Occipital lobe (tissue), 2 donors: ENCODE data around the gene MYO1E. TPM values are rescaled to one million over a fixed set of nuclear protein-coding genes. Genes with fewer than 3 reads are reported as not detected.
"Not testable (repeated sequence)": the region's sequence is repeated elsewhere in the genome, so short reads cannot be mapped to it uniquely, and the experiment has no call there.

Source experiments
- DNase-seq: peaks from one replicate; lab custom pipeline; 2025; lab: John Stamatoyannopoulos, UW
- total RNA-seq: library from RNA; depleted of rRNA; stranded (reverse); fragments of >200 nt; gene quantifications from one replicate; pipeline ENCODE4 v1.2.3, GENCODE V29; 2014

Gene MYO1E
- total RNA-seq, 1 donor from 2014 or later, result 31.2 TPM

DNA sequence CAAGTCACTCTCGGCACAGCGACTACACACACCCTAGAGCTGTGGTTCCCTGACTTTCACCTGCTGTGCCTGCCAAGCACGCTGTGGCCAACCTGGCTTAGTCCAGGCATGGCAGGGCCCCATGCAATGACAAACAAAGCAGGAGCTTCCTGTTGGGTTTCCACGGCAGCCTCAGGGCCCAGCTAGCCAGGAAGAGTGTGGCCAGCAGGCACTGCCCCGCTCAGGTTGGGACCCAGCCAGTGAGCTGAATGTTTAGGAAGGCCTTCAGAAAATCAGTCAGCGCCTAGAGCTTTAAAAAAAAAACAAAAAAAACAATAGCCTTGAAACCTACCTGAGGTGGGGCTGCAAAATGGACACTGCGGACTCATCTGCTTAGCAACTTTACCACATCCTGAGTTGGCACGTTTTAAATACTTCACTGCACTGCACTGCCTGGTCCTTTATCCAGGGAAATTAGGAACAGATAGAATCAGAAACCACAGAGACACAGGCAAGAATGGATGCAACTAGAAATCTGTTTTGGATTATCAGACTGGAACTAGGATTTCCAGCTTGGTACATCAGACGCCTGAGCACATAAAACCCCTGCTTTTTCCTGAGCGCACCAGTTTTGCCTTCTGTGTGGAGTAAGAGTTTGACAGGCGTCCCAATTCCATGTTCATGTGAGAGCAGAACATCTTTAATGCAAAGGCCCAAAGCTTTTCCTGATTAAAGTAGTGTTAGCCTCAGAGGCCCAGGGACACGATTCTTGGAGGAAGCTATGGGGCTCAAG, 202.2 kb downstream of the MYO1E start:
- DNase-seq, result no peak

GRCh38 chr15:59169251-59169708, 203.4 kb downstream of the MYO1E start:
- DNase-seq, result no peak

GRCh38 chr15:59168536-59168935, 204.1 kb downstream of the MYO1E start:
- DNase-seq, result no peak

DNA sequence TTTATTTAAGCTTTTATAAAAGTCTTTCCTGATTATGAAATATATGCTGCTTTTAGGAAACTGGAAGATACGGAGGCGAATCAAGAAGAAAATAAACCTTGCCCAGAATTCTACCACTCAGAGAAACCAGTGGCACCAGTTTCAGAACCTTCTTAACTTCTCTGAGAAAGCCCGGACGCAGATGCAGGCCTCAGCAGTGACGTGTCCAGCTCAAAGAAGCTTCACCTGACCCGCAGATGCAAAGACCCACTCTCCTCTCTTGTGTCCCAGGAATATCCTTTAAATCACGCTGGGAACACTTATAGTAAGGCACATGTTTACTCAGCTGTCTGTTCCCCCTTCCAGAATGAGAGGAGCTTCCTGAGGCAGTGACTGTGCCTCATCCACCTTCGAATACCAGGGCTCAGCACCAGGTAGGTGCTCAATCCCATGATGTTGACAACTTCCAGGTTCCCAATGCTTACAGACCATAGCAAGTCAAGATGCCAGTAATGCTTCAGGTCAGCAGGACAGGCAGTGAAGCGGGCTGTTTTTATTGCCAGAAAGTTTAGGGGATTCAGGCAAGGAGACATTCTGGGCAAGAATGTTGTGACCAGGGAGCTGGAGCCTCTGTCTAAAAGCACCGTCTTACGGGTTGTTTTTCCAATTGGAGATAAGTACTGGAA, 205.9 kb downstream of the MYO1E start:
- no peak for DNase-seq

DNA sequence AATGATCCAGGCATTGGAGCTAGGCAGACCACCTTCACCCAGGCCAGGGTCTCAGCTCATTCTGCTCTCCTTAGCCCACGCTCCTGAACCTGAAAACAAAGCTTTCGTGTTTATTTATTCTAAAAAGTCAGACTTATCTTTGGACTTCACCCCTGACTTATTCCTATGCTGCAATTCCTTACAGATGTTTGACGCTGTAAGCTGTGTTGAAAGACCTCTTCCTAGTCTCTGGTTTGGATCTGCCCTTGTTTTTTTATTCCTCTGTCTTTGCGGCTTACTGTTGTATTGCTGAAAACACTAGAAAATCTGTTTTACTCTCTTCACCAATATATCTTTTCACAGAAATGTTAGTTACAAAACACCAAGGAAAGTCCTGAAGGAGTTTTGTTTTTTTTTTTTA, 206.5 kb downstream of the MYO1E start:
- DNase-seq, result no peak

- no peak for DNase-seq
Measured at GRCh38 chr15:59165726-59166125, 206.9 kb downstream of the MYO1E start.

GRCh38 chr15:59162080-59162479, 210.6 kb downstream of the MYO1E start:
- DNase-seq, result not testable (repeated sequence)

DNA sequence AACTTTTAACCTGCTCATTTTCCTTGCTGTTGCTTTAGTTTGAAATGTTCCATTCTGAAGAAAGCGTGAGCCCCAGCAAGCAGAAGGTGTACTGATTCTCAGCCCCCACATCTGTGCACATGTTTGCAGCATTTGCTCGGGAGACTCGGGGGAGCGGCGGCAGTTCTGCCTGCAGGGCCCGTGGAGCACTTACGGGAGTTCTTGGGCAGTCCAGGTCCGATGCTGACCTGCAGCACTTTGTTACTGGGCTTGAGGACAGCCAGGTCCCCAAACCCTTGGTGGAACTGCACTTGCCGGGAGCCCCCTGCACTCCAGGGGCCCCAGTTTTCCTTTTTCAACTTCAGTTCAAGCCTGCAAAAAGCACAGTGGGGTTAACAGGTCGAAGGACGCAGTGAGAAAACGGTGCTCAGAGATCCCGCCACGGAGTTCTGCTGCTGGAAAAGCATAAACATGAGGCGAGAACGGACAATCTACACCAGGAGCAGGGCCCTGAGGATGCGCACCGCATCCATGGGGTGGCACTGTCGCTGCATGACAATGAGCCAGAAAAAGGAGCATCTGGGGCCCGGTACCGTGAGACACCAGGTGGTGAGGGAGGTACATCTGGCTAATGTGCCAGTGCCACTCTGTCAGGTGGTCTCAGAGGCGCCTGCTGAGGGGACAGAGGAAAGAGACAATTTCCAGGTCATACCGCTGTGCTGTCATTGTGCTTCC, 211.6 kb downstream of the MYO1E start:
- no peak for DNase-seq

DNA sequence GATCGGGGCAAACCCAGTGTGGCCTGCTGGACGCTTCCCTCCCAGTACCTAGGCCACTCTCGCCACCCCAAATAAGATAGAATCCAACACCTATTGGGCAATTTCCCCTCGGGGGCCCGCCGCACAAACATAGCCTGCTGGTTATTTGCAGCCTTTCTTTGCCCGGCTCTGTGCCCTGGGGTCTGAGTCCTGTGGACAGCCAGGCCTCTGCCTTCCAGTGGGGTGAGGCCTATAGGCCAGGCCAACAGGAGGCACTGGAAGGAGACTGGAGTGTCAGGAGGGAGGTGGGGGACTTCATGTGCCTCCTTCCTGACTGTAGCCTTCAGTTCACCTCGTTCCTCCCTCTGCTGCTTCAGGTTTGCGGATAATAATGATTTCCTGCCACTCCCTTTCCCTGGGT, 213.5 kb downstream of the MYO1E start:
- DNase-seq, result no peak

GRCh38 chr15:59158701-59159034, 214.0 kb downstream of the MYO1E start:
- DNase-seq, result no peak

DNA sequence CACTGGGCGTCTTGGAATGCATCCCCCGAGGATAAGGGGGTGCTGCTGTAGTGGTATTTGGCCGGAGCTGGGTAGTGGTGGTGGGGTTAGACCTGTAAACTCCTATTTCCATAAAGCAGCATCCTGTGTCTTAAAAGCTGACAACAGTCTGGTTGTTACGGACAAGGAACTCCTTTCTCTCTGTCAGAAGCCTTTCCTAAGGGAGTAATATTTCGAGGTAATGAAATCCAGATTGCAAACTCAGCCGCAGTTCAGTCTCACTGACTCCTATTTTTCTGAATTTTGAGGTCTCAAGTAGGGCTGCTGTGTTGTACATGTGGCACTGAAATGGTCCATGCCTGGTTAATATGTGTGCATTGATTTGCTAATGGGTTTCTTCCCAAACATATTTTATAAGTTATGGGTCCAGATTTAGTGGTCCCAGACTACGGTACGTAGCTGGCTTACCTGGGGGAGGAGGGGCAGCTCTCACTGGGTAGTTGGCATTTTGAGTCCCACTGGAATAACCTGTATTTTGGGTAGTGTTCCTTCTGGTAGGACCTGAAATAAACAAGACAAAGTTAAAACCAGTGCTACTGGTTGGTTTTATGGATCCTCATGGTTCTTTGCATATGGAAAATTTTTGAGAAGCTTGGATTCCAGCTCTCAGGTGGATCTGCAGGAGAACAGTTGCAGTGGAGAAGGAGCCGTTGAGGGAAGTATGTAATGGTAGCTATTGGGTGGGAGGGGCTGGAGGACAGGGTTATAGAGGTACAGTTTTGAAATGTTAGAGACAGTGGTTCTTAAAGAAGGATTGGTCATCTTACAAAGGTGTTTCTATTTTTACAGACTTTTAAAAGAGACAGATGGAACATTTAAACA, 214.6 kb downstream of the MYO1E start:
- no peak for DNase-seq

DNA sequence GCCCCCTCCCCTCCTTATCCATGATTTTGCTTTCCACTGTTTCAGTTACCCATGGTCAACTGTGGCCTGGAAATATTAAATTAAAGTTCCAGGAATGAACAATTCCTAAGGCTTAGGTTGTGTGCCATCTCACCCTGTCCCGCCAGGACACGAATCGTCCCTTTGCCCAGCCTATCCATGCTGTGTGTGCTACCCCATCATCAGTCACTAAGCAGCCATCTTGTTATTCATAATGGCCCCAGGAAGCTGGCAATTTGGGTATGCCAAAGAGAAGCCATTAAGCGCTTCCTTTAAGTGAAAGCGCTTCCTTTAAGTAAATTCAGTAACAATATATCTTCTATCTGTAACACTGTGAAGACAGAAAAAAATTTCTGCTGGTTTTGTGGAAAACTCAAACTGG, 215.3 kb downstream of the MYO1E start:
- no peak for DNase-seq

DNA sequence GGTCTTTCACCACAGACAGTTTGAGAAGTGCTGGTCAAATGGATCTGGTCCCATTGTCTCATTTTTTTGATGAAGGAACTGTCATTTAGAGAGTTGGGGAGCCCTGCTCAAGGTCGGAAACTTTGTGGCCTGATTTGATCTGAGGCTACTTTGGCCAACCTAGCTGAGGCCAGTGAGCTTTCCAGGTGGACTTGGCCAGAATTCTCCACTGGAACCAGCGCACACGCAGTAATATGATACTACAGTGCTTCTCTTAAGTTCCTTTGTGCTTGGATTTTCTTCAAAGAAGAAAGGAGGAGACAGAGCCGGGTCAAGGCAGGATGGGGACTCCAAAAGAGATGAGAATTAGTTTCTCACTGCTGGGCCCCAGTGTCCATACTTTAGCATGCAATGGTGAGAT, 217.2 kb downstream of the MYO1E start:
- no peak for DNase-seq

DNA sequence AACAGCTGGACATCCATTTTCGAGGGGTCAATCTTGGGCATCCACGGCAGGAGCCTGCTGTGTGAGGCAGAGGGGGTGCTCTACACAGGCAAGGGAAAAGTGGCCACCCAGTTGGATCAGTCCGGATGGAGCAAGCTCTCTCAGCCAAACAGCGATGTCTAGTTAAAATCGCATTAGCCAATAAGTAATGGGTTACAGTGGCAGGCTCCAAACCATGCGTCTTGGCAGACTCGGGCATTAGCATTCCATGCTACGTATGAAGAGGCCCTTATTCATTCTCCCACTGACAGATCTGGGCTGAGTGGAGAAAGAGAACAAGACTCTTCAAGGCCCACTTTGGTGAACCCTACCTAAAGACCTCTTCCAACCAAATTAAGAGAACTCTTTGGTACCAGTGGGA, 218.4 kb downstream of the MYO1E start:
- DNase-seq, result no peak

GRCh38 chr15:59153466-59153865, 219.2 kb downstream of the MYO1E start:
- DNase-seq, result no peak

- no peak for DNase-seq
Measured at GRCh38 chr15:59152694-59153450, 219.8 kb downstream of the MYO1E start.

DNA sequence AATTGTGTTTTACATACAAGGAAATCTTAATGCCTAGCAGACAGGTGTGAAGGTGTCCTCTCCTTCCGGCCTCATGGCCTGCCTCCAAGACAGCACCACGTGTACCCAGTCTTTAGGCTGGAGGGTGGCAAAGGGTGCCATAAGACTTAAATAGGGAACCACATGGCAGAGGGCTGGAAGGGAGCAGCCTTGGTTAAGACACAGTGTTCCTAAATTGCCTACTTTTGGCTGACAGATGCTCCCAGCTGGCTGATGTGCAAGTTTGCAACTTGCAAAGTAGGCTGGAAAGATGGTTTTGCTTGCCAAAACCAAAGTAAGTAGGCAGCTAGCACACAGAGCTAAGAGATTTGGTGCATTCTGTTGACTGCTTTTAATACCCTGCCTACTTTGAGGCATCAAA, 222.5 kb downstream of the MYO1E start:
- peak; percentile 70 for DNase-seq

- no peak for DNase-seq
Measured at GRCh38 chr15:59148153-59148833, 224.4 kb downstream of the MYO1E start.

- no peak for DNase-seq
Measured at GRCh38 chr15:59147666-59148065, 225.0 kb downstream of the MYO1E start.

DNA sequence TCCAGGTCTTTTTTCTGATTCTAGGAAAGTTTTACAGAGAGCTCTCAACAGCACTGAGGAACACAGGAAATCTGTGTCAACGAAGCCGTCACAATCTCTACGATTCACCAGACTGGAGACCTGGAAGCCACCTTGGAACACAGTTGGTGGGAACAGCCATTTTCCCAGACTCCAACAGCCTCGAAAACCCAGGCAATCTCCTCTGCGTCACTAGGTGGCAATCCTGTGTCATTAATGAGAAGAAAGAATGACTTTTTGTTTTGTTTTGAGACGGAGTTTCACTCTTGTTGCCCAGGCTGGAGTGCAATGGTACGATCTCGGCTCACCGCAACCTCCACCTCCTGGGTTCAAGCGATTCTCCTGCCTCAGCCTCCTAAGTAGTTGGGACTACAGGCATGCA, 228.1 kb downstream of the MYO1E start:
- DNase-seq, result not testable (repeated sequence)
